Neutrophil (primary cell): ENCODE data around the gene MED12L.

Experiments
- H3K27ac ChIP-seq: fragments of 200-600 bp; sonication (generic); 2 replicates; pipeline ENCODE4 v1.5.1; 2016; ENCODE audit warnings: mild to moderate bottlenecking, moderate library complexity
- H3K27me3 ChIP-seq: fragments of 200-600 bp; sonication (generic); 2 replicates; pipeline ENCODE4 v1.6.0; 2016; ENCODE audit warnings: mild to moderate bottlenecking
- H3K36me3 ChIP-seq: fragments of 200-600 bp; sonication (generic); 2 replicates; pipeline ENCODE4 v1.5.1; 2017
- H3K4me1 ChIP-seq, 2 experiments: fragments of 200-600 bp in 1 of 2; sonication (generic) in 1 of 2; 1 replicate in 1 of 2; 2 replicates in 1 of 2; pipeline versions ENCODE4 v1.5.1 to v1.6.1; 2013 to 2016; ENCODE audit warnings: low read depth in 1 of 2, low read length in 1 of 2, mild to moderate bottlenecking in 1 of 2, moderate library complexity in 1 of 2; ENCODE audit not compliant: control insufficient read depth in 1 of 2, insufficient read depth in 1 of 2
- H3K4me3 ChIP-seq, 2 experiments: fragments of 200-600 bp in 1 of 2; sonication (generic) in 1 of 2; 1 replicate in 1 of 2; 2 replicates in 1 of 2; pipeline ENCODE4 v1.5.1; 2013 to 2016; ENCODE audit warnings: low read depth in 1 of 2, low read length in 1 of 2, mild to moderate bottlenecking in 1 of 2, moderate library complexity in 1 of 2
- H3K9me3 ChIP-seq: fragments of 200-600 bp; sonication (generic); 2 replicates; pipeline ENCODE4 v1.5.1; 2016
- TF ChIP-seq, protein P1 (sequence below): fragments of 200-600 bp; sonication (generic); IDR thresholded peaks from 2 replicates; pipeline ENCODE4 v1.5.1; 2016; ENCODE audit warnings: antibody characterized with exemption

MED12L gene

DNA sequence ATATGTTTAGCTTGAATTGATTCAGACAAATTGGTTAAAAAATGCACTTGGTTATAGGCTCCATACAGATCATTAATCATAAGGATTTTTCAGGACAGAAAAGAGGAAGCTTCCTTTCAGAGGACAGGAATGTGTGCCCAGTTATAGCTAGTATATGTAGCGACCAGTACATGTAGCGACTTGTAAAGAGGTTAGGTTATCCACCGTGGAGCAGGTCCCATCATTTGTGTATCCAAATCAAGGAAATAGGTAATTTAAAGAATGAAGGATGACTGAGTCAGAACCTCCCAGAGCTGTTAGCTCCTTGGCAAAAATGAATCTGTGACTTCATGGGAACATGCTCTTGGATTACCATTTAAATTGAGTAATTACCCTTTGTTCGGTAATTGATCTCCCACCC is 314.9 kb downstream of the MED12L start:
- no peaks in the 10 kb centered on the region for H3K36me3 ChIP-seq
- peaks cover 25 to 36% of the 10 kb centered on the region in 2 experiments for H3K4me1 ChIP-seq
- no peaks in the 10 kb centered on the region for H3K9me3 ChIP-seq
- H3K27me3 ChIP-seq: no peaks in the 10 kb centered on the region
- TF ChIP-seq, protein P1, sequence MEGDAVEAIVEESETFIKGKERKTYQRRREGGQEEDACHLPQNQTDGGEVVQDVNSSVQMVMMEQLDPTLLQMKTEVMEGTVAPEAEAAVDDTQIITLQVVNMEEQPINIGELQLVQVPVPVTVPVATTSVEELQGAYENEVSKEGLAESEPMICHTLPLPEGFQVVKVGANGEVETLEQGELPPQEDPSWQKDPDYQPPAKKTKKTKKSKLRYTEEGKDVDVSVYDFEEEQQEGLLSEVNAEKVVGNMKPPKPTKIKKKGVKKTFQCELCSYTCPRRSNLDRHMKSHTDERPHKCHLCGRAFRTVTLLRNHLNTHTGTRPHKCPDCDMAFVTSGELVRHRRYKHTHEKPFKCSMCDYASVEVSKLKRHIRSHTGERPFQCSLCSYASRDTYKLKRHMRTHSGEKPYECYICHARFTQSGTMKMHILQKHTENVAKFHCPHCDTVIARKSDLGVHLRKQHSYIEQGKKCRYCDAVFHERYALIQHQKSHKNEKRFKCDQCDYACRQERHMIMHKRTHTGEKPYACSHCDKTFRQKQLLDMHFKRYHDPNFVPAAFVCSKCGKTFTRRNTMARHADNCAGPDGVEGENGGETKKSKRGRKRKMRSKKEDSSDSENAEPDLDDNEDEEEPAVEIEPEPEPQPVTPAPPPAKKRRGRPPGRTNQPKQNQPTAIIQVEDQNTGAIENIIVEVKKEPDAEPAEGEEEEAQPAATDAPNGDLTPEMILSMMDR: no peak
- no peak overlapping the region for H3K4me3 ChIP-seq
- no peak overlapping the region for H3K27ac ChIP-seq

DNA sequence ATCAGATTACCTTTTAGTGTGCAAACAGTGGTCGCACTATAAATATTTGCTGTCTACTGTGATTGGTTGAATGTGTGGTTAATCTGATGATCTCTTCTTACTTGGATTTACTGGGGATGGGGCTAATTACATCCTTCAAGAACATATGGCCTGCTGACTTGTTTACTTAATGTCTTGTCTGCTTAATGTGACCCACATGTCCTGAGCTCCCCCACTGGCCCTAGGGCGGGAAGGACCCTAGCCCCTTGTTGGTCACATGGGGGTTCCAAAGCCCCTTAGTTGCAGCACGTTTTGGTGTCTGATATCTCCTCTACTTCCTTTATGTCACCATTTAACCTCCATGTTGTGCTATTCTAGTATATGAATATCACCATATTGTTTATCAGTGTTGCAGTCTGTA is 316.9 kb downstream of the MED12L start:
- H3K27ac ChIP-seq: no peak overlapping the region
- peaks cover 25 to 36% of the 10 kb centered on the region in 2 experiments for H3K4me1 ChIP-seq
- H3K36me3 ChIP-seq: no peaks in the 10 kb centered on the region
- no peaks in the 10 kb centered on the region for H3K9me3 ChIP-seq
- no peaks in the 10 kb centered on the region for H3K27me3 ChIP-seq
- TF ChIP-seq, protein P1: no peak
- no peak overlapping the region for H3K4me3 ChIP-seq

DNA sequence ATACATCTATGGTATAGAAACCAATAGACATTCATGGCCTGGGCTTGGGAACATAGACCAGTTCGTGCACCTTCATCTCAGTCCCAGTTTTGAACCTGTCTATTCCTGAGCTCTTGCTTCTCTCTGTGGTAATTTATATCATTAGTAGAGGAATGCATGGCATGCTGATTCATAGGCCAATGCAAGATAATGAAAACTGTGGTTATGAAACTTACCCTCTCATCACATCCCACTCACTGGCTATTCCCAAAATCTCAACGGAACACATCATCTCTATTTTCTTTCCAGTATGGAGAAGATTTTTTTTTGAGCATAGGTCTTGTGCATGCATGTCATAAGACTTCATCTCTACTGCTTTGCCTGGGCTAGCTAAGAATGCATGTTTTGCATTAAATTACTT is 317.8 kb downstream of the MED12L start:
- no peaks in the 10 kb centered on the region for H3K9me3 ChIP-seq
- H3K4me3 ChIP-seq: no peak overlapping the region
- no peaks in the 10 kb centered on the region for H3K36me3 ChIP-seq
- H3K27me3 ChIP-seq: no peaks in the 10 kb centered on the region
- H3K4me1 ChIP-seq: peaks cover 23 to 33% of the 10 kb centered on the region in 2 experiments
- TF ChIP-seq, protein P1: no peak
- no peak overlapping the region for H3K27ac ChIP-seq

DNA sequence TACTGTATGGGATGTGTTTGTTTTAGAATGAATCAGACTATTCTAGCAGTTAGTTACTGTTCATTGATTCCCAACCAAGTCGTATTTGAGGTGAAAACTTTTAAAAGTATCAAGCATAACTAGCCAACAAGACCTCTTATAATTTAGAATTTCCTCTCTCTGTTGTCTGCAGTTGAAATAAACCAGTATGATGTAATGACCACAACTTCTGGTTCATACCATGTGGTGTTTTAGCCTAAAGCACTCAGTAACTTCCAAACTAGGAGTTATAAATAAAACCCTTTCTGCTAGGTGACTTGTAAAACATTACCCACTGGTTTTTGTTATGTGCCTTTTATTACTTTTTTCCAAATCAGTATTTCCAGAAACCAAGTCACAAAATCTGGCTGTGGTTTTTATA is 318.9 kb downstream of the MED12L start:
- no peaks in the 10 kb centered on the region for H3K27me3 ChIP-seq
- no peak overlapping the region for H3K27ac ChIP-seq
- H3K36me3 ChIP-seq: no peaks in the 10 kb centered on the region
- TF ChIP-seq, protein P1: no peak
- no peak overlapping the region for H3K4me3 ChIP-seq
- peaks cover 12 to 22% of the 10 kb centered on the region in 2 experiments for H3K4me1 ChIP-seq
- no peaks in the 10 kb centered on the region for H3K9me3 ChIP-seq

DNA sequence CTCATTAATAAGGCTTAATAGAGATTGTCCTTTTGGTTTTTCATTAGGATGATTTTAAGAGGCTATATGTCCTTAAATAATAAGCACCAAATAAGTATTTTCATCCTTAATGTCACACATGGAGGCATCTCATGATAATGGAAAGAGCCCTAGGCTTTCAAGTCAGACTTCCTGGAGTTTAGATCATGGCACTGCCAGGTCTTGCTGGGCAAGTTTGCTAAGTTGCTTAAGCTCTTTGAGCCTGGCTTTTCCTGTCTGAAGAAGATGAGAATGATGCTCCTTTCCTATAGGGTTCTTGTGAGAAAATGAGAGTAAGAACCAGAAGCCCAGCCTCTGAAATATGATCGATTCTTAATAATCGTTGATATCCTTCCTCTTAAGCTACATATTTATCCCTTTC is 322.5 kb downstream of the MED12L start:
- TF ChIP-seq, protein P1: no peak
- Histone ChIP-seq H3K27me3 (no peaks in the 10 kb centered on the region), H3K27ac (no peak overlapping the region), H3K4me1 (peaks cover 7 to 12% of the 10 kb centered on the region in 2 experiments), H3K4me3 (no peak overlapping the region), H3K9me3 (no peaks in the 10 kb centered on the region), H3K36me3 (no peaks in the 10 kb centered on the region)
